MM.1S (cell line): Measurements from ENCODE around the gene HPSE2.
A peak's percentile ranks its signal among the peaks of the same experiment; 100 is the strongest.

Source experiments
- DNase-seq: peaks from one replicate; pipeline ENCODE4 v3.0.0-alpha.2; 2015
- H2AFZ ChIP-seq: fragments of 300-600 bp; sonication (generic); 2 replicates; pipeline ENCODE4 v1.6.0; 2016; ENCODE audit warnings: antibody characterized with exemption, low read length
- H3F3A ChIP-seq: fragments of 300-600 bp; sonication (generic); 2 replicates; pipeline ENCODE4 v1.6.1; 2016; ENCODE audit warnings: mild to moderate bottlenecking, antibody characterized with exemption, low read length, moderate library complexity, mixed read lengths; ENCODE audit not compliant: insufficient read depth
- H3K27ac ChIP-seq: fragments of 300-600 bp; sonication (generic); 2 replicates; pipeline ENCODE4 v1.5.1; 2016; ENCODE audit warnings: mild to moderate bottlenecking, low read length
- H3K27me3 ChIP-seq: fragments of 300-600 bp; sonication (generic); replicated peaks from 2 replicates; pipeline ENCODE4 v1.6.0; 2016; ENCODE audit warnings: low read length; ENCODE audit not compliant: insufficient read depth
- H3K36me3 ChIP-seq: fragments of 300-600 bp; sonication (generic); replicated peaks from 2 replicates; pipeline ENCODE4 v1.6.1; 2016; ENCODE audit warnings: mild to moderate bottlenecking, low read length, mixed read lengths; ENCODE audit not compliant: insufficient read depth
- H3K4me1 ChIP-seq: fragments of 300-600 bp; sonication (generic); 2 replicates; pipeline ENCODE4 v1.6.1; 2016; ENCODE audit warnings: low read length, mixed read lengths
- H3K4me2 ChIP-seq: fragments of 300-600 bp; sonication (generic); 2 replicates; pipeline ENCODE4 v1.6.0; 2016; ENCODE audit warnings: low read depth, low read length
- H3K4me3 ChIP-seq: fragments of 300-600 bp; sonication (generic); 2 replicates; pipeline ENCODE4 v1.5.1; 2016; ENCODE audit warnings: low read length, mixed read lengths
- H3K79me2 ChIP-seq: fragments of 300-600 bp; sonication (generic); 2 replicates; pipeline ENCODE4 v1.6.1; 2016; ENCODE audit warnings: mixed run types, low read length, mixed read lengths
- H3K9ac ChIP-seq: fragments of 300-600 bp; sonication (generic); 2 replicates; pipeline ENCODE4 v1.6.1; 2016; ENCODE audit warnings: low read length, mixed read lengths
- H3K9me2 ChIP-seq: fragments of 300-600 bp; sonication (generic); replicated peaks from 2 replicates; pipeline ENCODE4 v1.6.1; 2016; ENCODE audit warnings: mild to moderate bottlenecking, low read length, mixed read lengths; ENCODE audit not compliant: insufficient read depth
- H3K9me3 ChIP-seq: fragments of 300-600 bp; sonication (generic); replicated peaks from 2 replicates; pipeline ENCODE4 v1.6.1; 2016; ENCODE audit warnings: mild to moderate bottlenecking, low read length, mixed read lengths; ENCODE audit not compliant: insufficient read depth
- H4K20me1 ChIP-seq: fragments of 300-600 bp; sonication (generic); 2 replicates; pipeline ENCODE4 v1.6.1; 2016; ENCODE audit warnings: mild to moderate bottlenecking, low read length, moderate library complexity, mixed read lengths; ENCODE audit not compliant: insufficient read depth
- EZH2 ChIP-seq: fragments of 300-600 bp; sonication (generic); optimal IDR thresholded peaks from 2 replicates; pipeline ENCODE3; 2017; ENCODE audit warnings: low read depth, mild to moderate bottlenecking, antibody characterized with exemption, low read length, mixed read lengths
- EZH2phosphoT487 ChIP-seq: fragments of 300-600 bp; sonication (generic); IDR thresholded peaks from 2 replicates; pipeline ENCODE4 v1.6.1; 2018; ENCODE audit warnings: antibody characterized with exemption, low read length
- TF ChIP-seq, protein P1 (sequence below): fragments of 300-600 bp; sonication (generic); IDR thresholded peaks from 2 replicates; pipeline ENCODE4 v1.5.1; 2016; ENCODE audit warnings: antibody characterized with exemption, low read length, mixed read lengths

HPSE2 gene

DNA sequence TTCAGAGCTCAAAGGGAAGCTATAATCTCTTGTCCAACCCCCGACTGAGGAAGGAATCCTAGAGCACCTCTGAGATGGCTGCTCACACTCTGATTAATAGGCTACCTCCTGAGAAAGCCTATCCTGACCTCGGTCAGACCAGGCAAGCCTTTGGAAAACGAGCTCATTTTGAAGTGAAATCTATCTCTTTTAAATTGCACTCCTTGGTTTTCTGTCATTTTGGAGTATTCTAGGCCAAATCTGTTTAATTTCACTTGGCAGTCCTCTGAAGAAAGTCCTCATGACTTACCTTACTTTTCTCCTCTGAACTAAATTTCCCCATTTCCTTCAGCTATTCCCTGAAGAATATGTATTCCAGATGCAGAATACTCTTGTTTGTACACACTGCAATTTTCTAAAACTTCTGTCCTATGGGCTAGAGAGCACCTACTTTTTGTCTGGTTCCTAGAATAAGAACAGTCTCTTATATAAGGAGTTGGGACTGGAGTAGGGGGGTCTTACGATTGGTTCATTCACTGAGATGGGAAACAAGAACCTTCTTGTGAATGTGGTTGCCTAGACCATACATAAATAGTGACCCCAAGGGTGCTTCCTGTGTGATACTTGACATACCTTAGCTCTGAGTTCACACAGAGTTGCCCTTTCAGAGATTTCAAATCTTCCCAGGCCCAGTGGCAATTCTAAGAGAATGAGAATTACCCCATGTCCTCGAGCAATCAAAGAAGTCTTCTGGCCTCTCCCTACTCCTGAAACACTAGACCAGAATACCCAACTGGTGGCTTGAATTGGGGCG is 757.0 kb downstream of the HPSE2 start:
- Histone ChIP-seq H2AFZ (no peak overlapping the region), H3K9me3 (no peaks in the 10 kb centered on the region), H3F3A (no peaks in the 10 kb centered on the region), H3K9me2 (no peaks in the 10 kb centered on the region), H3K9ac (no peak overlapping the region), H3K4me3 (no peak overlapping the region), H3K27me3 (no peaks in the 10 kb centered on the region), H3K27ac (no peak overlapping the region), H3K4me1 (peaks cover 16% of the 10 kb centered on the region), H3K79me2 (no peaks in the 10 kb centered on the region), H3K36me3 (no peaks in the 10 kb centered on the region), H3K4me2 (no peak overlapping the region), H4K20me1 (no peaks in the 10 kb centered on the region)
- DNase-seq = no peak
- TF ChIP-seq EZH2phosphoT487 (no peak), EZH2 (no peak)
- TF ChIP-seq, protein P1, sequence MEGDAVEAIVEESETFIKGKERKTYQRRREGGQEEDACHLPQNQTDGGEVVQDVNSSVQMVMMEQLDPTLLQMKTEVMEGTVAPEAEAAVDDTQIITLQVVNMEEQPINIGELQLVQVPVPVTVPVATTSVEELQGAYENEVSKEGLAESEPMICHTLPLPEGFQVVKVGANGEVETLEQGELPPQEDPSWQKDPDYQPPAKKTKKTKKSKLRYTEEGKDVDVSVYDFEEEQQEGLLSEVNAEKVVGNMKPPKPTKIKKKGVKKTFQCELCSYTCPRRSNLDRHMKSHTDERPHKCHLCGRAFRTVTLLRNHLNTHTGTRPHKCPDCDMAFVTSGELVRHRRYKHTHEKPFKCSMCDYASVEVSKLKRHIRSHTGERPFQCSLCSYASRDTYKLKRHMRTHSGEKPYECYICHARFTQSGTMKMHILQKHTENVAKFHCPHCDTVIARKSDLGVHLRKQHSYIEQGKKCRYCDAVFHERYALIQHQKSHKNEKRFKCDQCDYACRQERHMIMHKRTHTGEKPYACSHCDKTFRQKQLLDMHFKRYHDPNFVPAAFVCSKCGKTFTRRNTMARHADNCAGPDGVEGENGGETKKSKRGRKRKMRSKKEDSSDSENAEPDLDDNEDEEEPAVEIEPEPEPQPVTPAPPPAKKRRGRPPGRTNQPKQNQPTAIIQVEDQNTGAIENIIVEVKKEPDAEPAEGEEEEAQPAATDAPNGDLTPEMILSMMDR = no peak

DNA sequence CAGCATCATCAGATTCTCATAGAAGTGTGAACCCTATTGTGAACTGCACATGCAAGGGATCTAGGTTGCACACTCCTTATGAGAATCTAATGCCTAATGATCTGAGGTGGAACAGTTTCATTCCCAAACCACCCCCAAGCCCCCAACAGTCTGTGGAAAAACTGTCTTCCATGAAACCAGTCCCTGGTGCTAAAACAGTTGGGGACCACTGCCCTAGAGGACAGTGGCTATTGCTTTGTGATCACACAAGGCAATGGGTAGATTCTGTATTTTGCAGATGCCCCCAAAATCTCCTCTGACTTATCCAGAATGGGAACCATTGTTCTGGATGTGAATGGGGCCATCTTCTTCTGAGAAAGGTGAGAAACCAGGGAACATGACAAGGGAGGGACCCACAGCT is 757.8 kb downstream of the HPSE2 start:
- TF ChIP-seq EZH2phosphoT487 (no peak), EZH2 (no peak)
- TF ChIP-seq, protein P1 = no peak
- Histone ChIP-seq H4K20me1 (no peaks in the 10 kb centered on the region), H3K4me1 (peaks cover 16% of the 10 kb centered on the region), H3F3A (no peaks in the 10 kb centered on the region), H3K27ac (no peak overlapping the region), H3K36me3 (no peaks in the 10 kb centered on the region), H2AFZ (no peak overlapping the region), H3K9me2 (no peaks in the 10 kb centered on the region), H3K79me2 (no peaks in the 10 kb centered on the region), H3K4me2 (no peak overlapping the region), H3K9me3 (no peaks in the 10 kb centered on the region), H3K9ac (no peak overlapping the region), H3K4me3 (no peak overlapping the region), H3K27me3 (no peaks in the 10 kb centered on the region)
- DNase-seq = no peak

DNA sequence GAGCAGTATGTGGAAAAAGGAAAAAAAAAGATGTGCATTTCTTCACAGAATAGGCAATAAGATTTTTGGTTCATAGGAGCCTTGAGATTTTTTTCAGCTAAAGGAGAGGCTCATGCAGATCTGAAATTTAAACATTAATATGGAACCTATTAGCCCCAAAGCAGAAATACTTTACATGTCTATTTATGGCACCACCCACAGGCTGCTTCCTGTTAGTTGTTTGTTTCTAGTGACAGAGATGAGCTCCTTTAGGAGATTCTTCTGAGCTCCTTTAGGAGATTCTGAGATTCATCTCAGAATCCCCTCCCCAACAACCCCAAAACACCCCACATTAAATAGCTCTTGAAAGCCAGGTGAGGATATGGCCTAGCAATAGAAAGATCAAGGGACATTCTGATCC is 761.0 kb downstream of the HPSE2 start:
- peak overlapping the region; percentile 49 for H2AFZ ChIP-seq
- no peaks in the 10 kb centered on the region for H3K36me3 ChIP-seq
- H3K79me2 ChIP-seq = no peaks in the 10 kb centered on the region
- no peak for DNase-seq
- no peaks in the 10 kb centered on the region for H4K20me1 ChIP-seq
- peaks cover 11% of the 10 kb centered on the region; the same call in 1 of the 2 replicates for H3K4me1 ChIP-seq
- H3K27me3 ChIP-seq = no peaks in the 10 kb centered on the region
- peak overlapping the region; percentile 61; the same call in 1 of the 2 replicates for H3K4me2 ChIP-seq
- H3K9me3 ChIP-seq = no peaks in the 10 kb centered on the region
- H3K27ac ChIP-seq = no peak overlapping the region
- no peaks in the 10 kb centered on the region for H3F3A ChIP-seq
- no peak overlapping the region for H3K4me3 ChIP-seq
- no peaks in the 10 kb centered on the region for H3K9me2 ChIP-seq
- H3K9ac ChIP-seq = no peak overlapping the region
- no peak for TF ChIP-seq EZH2
- TF ChIP-seq, protein P1 = no peak
